ENCODE measurements around the gene PADI4.

Gene PADI4

DNA sequence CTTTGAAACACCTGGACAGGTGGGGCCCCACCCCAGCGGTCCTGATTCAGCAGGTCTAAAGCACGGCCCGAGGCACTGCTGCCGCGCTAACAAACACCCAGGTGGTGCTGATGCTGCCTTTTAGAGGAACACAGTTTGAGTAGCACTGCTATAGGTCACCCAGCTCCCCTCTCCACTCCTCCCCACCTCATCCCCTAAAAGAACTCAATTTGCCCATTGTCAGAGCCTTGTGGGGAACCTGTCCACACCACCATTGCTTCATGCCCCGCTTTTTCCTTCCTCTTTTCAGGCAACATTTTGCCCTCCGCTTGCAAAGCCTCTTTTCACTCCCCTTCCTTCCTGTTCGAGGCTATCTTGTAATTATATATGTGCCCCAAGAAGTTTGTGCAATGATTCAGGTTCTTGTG, 26.2 kb upstream of the PADI4 start:
- no peak for FAIRE-seq
- DNase-seq (ENCODE audit: insufficient read length, low spot score): no peak

DNA sequence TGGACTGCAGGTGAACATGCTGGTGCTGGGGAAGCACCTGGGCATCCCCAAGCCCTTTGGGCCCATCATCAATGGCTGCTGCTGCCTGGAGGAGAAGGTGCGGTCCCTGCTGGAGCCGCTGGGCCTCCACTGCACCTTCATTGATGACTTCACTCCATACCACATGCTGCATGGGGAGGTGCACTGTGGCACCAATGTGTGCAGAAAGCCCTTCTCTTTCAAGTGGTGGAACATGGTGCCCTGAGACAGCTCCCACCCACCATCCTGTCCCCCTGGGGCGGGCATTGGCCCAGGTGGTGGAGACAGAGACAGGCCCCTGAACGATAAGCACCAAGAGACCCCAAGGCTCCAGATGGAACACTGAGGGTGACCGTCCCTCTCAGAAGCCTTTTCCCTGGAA, 25.2 kb upstream of the PADI4 start:
- DNase-seq (ENCODE audit: insufficient read length, low spot score) (no peak), FAIRE-seq (no peak)

DNA sequence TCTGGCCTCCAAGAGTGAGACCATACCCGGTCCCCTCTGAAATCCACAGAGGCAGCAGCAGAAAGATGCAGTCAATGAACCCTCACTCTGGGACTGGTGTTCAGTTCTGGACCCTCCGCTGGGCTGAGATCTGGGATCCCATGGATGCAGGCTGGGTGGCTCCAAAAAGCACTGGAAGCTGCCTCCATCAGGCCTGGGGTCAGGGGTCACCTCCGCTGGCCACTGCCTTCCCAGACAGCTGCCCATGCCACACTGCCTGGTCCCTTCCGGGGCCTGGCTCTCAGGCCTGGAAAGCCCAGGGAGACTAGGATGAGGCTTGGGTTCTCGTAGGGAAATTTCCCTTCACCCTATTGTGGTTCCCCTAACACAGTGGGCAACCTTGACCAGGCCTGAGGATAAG, 21.4 kb upstream of the PADI4 start:
- FAIRE-seq (no peak), DNase-seq (ENCODE audit: insufficient read length, low spot score) (no peak)

- FAIRE-seq (peak; percentile 4), DNase-seq (ENCODE audit: insufficient read length, low spot score) (peak; percentile 59)
These were observed 20.7 kb upstream of the PADI4 start for GRCh38 chr1:17287130-17287776.

GRCh38 chr1:17289721-17290120, 18.3 kb upstream of the PADI4 start:
- DNase-seq (ENCODE audit: insufficient read length, low spot score) (no peak), FAIRE-seq (no peak)

- no peak for DNase-seq (ENCODE audit: insufficient read length, low spot score)
- no peak for FAIRE-seq
These were observed 17.4 kb upstream of the PADI4 start for GRCh38 chr1:17290553-17290952.

DNA sequence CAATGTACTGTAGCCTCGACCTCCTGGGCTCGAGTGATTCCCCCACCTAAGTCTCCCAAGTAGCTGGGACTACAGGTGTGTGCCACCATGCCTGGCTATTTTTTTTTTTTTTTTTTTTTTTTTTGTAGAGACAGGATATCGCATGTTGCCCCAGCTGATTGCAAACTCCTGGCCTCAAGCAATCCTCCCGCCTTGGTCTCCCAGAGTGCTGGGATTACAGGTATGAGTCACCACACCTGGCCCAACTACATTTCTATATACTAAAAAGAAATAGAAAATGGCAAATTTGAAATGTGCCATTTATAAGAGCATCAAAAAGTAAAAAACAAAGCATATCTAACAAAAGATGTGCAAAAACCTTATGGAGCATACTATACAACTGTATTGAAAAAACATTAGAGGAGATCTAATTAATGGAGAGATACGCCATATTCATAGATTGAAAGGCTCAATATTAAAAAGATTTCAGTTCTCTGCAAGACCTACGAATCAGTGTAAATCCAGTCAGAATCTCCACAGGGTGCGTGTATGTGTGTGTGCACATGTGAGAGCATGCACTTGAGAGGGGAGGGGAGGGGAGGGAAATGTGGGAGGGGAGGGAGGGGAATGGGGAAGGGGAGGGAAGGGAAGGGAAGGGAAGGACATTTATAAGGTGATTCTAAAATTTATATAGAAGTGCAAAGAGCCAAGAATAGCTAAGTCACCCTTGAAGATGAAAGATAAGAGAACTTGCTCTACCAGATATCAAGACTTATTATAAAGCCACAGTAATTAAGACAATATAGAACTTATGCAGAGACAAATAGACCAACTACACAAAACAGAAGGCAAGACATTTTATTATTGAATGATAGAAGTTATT, 15.5 kb upstream of the PADI4 start:
- FAIRE-seq: no peak
- DNase-seq (ENCODE audit: insufficient read length, low spot score): no peak

GRCh38 chr1:17293681-17294425, 14.1 kb upstream of the PADI4 start:
- FAIRE-seq (no peak), DNase-seq (ENCODE audit: insufficient read length, low spot score) (no peak)

- no peak for FAIRE-seq
These were observed 12.7 kb upstream of the PADI4 start for GRCh38 chr1:17295292-17295691.

GRCh38 chr1:17296086-17296485, 11.9 kb upstream of the PADI4 start:
- DNase-seq (ENCODE audit: insufficient read length, low spot score) (no peak), FAIRE-seq (no peak)

More at GRCh38 chr1:17295292-17295691, 12.7 kb upstream of the PADI4 start:
- DNase-seq (ENCODE audit: insufficient read length, low spot score): no peak

DNA sequence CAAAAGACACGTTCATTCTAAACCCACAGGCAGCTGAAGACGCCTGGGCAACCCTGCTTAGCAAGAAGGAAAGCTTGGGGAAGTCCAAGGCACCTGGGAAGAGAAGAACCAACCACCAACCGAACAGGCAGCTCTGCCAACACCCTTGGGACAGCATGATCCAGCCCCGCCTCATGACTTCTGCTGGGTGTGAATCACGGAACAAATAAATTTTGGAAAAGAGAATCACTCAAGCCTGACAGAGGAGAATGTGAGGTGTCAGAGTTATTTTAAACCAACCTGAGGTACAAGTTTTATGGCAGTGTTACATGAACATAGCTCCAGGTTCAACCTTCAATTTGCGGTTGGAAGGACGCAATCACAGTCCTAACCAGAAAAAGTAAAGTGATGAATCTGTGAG, 10.0 kb upstream of the PADI4 start:
- DNase-seq (ENCODE audit: insufficient read length, low spot score): no peak
- FAIRE-seq: no peak

DNA sequence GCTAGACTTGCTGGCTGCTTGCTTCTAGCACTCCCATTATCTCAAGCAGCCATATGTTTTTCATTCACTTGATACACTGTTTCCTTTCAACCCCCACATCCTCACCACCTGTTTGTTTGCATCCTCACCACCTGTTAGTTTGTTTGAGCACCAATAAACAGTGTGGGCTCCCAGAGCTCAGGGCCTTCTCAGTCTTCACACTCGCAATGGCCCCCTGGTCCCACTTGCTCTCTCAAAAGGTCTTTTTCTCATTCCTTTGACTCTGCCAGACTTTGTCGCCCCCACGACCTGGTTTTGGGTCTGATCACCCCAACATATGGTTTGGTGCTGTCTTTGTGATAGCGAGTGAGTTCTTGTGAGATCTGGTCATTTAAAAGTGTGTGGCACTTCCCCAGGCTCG, 6.2 kb upstream of the PADI4 start:
- DNase-seq (ENCODE audit: insufficient read length, low spot score) (no peak), FAIRE-seq (no peak)

DNA sequence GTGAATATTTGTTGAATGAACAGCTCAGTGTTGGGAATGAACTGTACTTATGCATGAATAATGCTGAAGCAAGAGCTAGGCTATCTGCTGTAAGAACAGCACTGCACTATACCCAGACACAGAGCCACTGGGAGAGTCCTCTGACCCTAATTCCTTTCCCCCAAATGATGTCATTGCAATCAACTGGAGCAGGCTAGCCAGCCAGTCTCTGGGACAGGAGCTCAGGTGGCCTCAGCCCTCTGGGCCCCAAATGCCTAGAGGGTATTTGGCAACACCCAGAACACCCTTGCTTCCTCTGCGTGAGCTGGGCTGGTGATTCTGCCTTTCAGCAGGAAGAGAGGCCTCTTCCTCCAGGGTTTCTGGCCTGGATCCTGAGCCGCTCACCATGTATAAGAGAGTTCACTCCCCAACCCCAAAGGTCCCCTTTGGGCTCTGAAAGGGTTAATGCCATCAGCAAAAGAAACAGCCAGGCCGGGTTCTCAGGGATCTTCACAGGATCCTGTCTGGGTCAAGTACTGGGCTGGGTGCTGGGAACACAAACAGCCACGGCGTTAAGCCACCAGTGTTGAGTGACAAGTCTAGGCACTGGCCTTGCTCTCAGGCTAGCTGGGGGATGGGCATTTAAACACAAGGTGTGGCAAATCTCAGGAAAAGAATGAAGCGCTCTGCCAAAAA, 3.7 kb upstream of the PADI4 start:
- FAIRE-seq (no peak), DNase-seq (ENCODE audit: insufficient read length, low spot score) (no peak)

DNA sequence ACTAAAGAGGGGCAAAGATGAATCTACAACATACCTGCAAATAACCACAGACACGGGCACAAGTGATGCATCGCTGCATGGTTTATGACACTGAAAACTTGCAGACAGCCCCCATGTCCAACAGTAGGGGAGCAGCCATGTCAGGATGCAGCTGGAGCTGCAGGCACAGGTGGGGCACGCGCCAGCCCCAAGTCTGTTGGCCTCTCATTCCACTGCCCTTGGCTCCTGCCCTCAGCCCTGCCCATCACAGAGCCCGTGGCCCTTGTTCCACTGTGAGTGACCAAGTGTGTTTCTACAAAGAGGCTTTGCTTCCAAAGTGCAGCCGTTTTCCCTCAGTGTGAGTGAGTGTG, 3.2 kb upstream of the PADI4 start:
- DNase-seq (ENCODE audit: insufficient read length, low spot score) (no peak), FAIRE-seq (no peak)

GRCh38 chr1:17305576-17306095, 2.4 kb upstream of the PADI4 start:
- FAIRE-seq: no peak
- no peak for DNase-seq (ENCODE audit: insufficient read length, low spot score)

DNA sequence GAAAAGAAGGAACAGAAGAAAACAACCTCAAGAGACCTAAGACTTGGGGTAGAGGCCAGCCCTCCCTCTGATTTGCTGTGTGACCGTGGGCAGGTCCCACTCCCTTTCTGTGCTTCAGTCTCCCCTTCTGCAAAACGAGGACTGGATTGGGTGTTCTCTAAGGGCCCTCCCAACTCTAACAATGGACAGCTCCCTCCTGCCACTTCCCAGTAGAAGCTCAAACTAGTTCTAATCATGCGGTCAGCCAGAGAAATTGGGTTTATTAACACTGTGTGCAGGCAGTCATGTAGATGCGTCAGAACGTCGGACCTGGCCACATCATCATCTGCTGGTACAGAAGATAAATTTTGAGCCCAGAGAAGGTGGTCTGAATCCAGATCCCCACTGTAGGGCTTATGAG, 1.6 kb upstream of the PADI4 start:
- no peak for DNase-seq (ENCODE audit: insufficient read length, low spot score)
- no peak for FAIRE-seq

DNA sequence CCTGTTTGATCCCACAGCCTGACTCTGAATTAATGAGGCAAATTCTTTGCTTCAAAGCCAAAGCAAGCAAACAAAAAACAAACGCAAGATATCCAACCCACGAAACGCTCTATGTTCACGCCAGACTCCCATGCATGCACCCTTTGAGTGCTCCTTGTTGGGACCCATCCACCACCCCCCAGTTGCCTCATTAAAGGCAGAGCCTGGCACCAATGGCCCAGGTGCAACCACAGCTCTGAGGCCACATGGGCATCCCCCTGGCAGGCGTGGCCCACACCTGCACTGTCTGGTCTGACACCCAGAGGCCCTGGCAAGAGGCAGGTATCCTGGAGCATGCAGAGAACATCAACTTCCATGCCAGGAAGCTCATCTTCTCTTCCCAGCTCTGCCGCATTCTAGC, 1.1 kb upstream of the PADI4 start:
- FAIRE-seq (no peak), DNase-seq (ENCODE audit: insufficient read length, low spot score) (no peak)

- DNase-seq (ENCODE audit: insufficient read length, low spot score) (no peak), FAIRE-seq (no peak)
These were observed 668 bp upstream of the PADI4 start for GRCh38 chr1:17307329-17307728.

GRCh38 chr1:17308593-17308992, 596 bp downstream of the PADI4 start:
- no peak for DNase-seq (ENCODE audit: insufficient read length, low spot score)
- no peak for FAIRE-seq

GRCh38 chr1:17309426-17310067, 1.6 kb downstream of the PADI4 start:
- FAIRE-seq (no peak), DNase-seq (ENCODE audit: insufficient read length, low spot score) (no peak)
